Fibroblast of pulmonary artery (primary cell): ENCODE measurements around the gene RLBP1.
A peak's percentile ranks its signal among the peaks of the same experiment; 100 is the strongest.

Experiments
- DNase-seq: peaks from one replicate; pipeline ENCODE4 v3.0.0-alpha.2; 2010; ENCODE audit warnings: low read depth
- H3K4me3 ChIP-seq: replicated peaks from 2 replicates; pipeline ENCODE4 v1.5.1; 2011; ENCODE audit warnings: low read depth, mild to moderate bottlenecking, control low read depth, low read length, moderate library complexity
- TF ChIP-seq, protein P1 (sequence below): IDR thresholded peaks from 2 replicates; pipeline ENCODE4 v1.5.1; 2011; ENCODE audit warnings: mild to moderate bottlenecking, control low read depth, low read length, inconsistent platforms; ENCODE audit errors: missing control alignments

RLBP1 gene

DNA sequence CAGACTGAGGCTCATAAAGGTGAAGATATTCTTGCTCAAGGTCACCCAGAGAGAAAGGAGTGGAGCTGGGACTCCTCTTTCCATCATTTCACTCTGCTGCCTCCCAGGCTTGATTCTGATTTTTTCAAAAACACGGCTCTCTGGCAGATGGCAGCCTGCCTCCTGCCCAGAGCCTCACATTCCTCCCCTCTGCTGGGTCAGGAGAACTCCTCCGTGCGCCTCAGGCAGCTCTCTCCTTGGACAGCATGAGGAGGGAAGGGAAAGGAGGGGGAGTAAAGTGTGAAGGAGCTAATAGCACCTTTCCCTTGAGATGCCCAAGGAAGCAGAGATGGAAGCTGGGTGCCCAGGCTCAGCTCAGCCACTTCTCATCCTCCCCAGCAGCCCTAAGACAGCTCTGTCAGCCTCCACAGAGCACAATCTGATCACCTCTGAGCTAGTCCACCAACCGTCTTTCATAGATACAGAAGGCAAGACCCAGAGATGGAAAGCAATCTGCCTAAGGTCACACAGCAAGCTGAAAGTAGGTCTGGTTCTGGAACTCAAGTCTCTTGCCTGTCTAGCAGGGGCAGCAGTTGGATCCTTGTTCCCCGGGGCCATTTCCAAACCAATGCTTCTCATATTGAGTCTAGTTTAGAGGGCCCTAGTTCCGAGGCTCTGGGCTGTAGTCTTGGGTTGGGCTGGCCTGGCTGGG lies 3.5 kb downstream of the RLBP1 start:
- no peak for DNase-seq

DNA sequence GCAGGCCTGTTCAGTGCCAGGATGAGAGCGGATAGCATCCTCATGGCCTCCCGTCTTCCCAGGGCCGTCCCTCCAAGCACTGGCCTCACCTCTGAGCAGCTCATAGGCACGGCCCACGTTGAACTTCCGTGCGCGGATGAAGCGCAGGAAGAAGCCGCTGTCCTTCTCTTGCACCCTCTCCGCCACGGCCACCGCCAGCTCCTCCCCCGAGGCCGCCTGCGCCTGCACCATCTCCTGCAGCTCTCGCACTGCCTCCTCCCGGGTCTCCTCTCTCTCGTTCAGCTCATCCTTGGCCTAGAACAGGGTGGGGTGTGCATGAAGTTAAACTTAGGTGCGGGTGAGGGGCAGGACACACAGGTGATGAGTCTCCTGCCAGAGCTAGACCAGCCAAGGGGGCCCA lies 4.3 kb downstream of the RLBP1 start:
- TF ChIP-seq, protein P1, sequence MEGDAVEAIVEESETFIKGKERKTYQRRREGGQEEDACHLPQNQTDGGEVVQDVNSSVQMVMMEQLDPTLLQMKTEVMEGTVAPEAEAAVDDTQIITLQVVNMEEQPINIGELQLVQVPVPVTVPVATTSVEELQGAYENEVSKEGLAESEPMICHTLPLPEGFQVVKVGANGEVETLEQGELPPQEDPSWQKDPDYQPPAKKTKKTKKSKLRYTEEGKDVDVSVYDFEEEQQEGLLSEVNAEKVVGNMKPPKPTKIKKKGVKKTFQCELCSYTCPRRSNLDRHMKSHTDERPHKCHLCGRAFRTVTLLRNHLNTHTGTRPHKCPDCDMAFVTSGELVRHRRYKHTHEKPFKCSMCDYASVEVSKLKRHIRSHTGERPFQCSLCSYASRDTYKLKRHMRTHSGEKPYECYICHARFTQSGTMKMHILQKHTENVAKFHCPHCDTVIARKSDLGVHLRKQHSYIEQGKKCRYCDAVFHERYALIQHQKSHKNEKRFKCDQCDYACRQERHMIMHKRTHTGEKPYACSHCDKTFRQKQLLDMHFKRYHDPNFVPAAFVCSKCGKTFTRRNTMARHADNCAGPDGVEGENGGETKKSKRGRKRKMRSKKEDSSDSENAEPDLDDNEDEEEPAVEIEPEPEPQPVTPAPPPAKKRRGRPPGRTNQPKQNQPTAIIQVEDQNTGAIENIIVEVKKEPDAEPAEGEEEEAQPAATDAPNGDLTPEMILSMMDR, result no peak
- H3K4me3 ChIP-seq, result no peak overlapping the region
- DNase-seq, result no peak

More for the DNA sequence above, 3.5 kb downstream of the RLBP1 start:
- TF ChIP-seq, protein P1, result no peak
- H3K4me3 ChIP-seq, result no peak overlapping the region

DNA sequence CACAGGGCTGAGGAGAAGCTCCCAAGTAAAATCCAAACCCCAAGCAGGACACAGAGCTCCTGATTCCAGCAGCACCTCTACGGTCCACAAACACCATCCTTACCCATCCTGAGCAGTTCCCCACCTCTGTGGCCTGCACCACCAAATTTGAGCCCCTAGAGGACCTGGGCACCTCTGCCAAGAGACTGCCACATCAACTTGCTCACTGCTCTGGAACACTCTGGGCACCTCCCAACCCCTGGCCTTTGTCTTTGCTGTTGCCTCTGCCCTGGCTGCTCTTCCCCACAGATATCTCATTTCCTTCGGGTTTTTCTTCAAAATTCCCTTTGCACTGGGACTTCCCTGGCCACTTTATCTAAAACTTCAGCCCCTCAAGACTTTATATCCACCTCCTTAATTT lies 5.8 kb downstream of the RLBP1 start:
- H3K4me3 ChIP-seq, result no peak overlapping the region
- TF ChIP-seq, protein P1, result no peak
- DNase-seq, result no peak

- no peak for DNase-seq
- H3K4me3 ChIP-seq, result no peak overlapping the region
- TF ChIP-seq, protein P1, result no peak
Measured at GRCh38 chr15:89211678-89212170, 9.7 kb downstream of the RLBP1 start.

GRCh38 chr15:89209057-89209456 lies 12.3 kb downstream of the RLBP1 start:
- DNase-seq, result no peak
- no peak overlapping the region for H3K4me3 ChIP-seq
- TF ChIP-seq, protein P1, result no peak

DNA sequence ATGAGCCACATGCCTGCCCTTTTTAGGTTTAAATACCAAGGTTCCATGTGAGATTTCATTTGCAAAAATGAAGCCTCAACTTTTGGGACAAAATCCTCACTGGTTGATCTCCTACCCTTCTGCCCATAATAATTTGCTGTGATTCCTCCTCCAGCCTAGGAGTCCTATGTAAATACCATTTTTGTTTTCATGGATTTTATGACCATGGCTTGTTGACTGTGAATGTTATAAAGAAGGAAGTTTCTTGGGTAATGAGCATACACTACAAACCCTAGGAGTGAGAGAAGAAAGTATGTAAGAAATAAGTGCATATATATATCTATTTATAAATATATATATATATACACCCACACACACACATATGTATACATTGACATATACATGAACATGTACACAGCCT lies 13.1 kb downstream of the RLBP1 start:
- TF ChIP-seq, protein P1, result no peak
- DNase-seq, result no peak
- no peak overlapping the region for H3K4me3 ChIP-seq

GRCh38 chr15:89206908-89207331 lies 14.5 kb downstream of the RLBP1 start:
- H3K4me3 ChIP-seq, result peak overlapping the region; percentile 21

More at GRCh38 chr15:89206908-89207331, 14.5 kb downstream of the RLBP1 start:
- TF ChIP-seq, protein P1, result peak; percentile 98
- DNase-seq, result peak; percentile 69
